Skin epidermis (tissue), 12 donors: ENCODE measurements around the gene KAT2A.
"Not testable (repeated sequence)": the region's sequence is repeated elsewhere in the genome, so short reads cannot be mapped to it uniquely, and the experiment has no call there.

ENCODE experiments used
- H3K27ac ChIP-seq, 21 experiments: fragments of 200-600 bp; sonication (generic) in 11 of 21; one replicate each; pipeline ENCODE4 v1.5.0; 2020; ENCODE audit warnings: mild to moderate bottlenecking in 3 of 21, inconsistent platforms in 2 of 21, moderate library complexity in 2 of 21
- H3K4me3 ChIP-seq, 7 experiments: fragments of 200-600 bp; sonication (generic) in 2 of 7; one replicate each; pipeline ENCODE4 v1.5.0; 2020; ENCODE audit warnings: inconsistent platforms in 2 of 7, mild to moderate bottlenecking in 2 of 7, moderate library complexity in 1 of 7

The KAT2A gene

DNA sequence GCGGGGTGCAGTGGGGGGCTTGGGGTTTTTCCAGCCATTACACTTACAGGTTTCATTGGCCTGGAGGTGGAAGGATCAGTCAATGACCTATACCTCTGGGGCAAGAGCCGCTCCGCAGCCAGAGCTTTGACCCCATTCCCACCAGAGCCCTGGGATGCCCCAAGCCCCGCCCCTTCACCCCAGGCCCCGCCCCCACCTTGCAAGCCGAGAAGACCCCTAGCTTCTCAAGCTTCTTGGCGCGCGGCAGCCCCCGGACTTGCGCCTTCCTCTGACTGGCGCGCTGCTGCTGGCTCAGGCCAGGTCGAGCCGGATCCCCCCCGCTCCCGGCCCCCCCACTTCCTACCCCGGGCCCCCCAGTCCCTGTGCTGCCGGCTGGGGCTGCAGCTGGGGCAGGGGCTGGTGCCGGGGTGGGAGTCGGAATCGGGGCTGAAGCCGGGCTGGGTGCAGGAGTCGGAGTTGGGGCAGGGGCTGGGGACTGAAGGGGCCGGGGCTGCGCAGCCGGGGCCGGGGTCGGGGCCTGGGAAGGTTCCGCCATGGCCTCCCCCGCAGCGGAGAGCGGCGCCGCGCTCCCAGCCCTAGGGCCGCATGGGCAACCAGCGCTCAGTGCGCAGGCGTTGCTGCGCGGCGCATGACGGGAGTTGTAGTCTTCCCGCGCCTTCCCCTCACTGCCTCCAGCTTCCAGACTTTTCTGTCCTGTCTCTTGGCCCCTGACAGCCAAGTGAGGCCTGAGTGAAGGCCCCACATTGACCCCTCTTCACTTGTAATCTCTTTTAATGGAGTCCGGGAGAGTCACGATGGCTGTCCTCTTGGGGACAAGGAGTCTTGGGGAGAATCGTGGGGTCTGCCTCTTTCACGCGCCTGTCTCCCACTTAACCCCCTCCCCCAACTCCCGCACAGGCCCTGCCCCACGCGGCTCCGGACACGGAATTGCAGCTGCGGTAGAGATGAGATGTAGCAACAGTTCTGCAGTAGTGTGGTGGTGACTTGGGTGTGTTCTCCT is at the start of gene KAT2A:
Gene KAT2A (minus strand): TSS at position 598 of the 1,000 bp plus-strand sequence. CDS start 63 bp downstream, at position 535.
- Histone ChIP-seq H3K4me3 (peak within 1 kb of the TSS; percentile 52 to 92 (median 78)), H3K27ac (peak within 1 kb of the TSS; percentile 64 to 94 (median 87))

DNA sequence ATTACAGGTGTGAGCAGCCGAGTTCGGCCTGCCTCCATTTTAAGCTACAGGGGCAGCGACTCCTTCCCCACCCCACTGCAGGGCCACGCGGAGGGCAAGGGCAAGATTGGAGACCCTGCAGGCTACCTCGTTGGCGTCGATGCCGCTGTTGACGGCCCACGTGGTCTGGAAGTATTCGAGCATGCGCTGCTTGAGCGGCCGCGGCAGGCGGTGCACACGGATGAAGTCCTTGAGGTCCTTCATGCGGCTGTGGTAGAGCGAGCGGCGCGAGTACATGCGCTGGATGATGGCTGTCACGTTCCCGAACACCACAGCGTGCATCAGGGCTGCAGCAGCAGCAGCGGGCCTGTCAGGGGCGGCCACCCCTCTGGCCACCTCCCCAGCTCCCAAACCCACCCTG is 48.2 kb upstream of the KAT2A start:
- no peak overlapping the region for H3K27ac ChIP-seq
- H3K4me3 ChIP-seq = no peak overlapping the region

DNA sequence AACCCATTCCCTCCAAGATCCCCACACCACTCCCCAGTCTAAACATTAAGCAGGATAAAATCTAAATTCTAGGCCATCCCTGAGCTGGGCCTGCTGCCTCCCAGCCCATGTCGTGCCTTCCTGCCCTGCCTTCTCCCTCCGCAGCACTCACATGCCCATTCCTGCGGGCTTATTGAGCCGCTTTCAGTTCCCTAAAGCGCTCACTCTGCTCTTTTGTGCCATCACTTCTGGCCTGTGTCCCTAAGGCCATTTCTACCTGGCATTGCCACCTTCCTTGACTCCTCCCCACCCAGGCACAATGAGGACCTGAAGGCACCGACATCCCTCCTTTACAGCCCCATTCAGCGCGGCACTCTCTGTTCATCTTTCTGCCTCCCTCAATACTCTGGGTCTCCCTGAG is 46.6 kb upstream of the KAT2A start:
- Histone ChIP-seq H3K4me3 (no peak overlapping the region), H3K27ac (no peak overlapping the region)

DNA sequence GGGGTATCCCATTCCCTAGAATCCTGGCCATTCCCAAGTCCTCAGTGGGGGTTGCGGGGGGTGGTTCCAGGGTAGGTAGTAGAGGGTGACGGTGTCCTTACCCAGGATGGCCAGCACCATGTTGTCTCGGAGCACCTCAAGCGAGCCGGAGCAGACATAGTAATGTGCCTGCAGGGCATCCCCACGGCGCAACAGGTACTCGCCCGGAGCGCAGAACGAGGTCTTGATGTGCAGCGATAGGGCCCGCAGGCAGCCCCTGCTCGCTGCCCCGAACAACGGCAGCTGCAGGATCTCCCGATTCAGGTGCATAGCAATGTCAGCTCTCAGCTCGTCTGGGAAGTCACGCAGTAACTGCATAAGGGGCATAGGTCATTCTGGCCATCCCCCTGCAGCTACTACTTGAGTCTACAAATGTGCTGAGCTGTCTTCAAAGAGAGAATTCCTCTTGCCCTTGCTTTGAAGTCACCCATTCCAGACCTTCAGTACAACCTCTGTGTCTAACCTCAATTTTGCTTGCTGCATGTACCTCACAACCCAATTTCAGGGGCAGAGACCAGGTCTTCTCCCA is 45.1 kb upstream of the KAT2A start:
- Histone ChIP-seq H3K27ac (no peak overlapping the region), H3K4me3 (no peak overlapping the region)

DNA sequence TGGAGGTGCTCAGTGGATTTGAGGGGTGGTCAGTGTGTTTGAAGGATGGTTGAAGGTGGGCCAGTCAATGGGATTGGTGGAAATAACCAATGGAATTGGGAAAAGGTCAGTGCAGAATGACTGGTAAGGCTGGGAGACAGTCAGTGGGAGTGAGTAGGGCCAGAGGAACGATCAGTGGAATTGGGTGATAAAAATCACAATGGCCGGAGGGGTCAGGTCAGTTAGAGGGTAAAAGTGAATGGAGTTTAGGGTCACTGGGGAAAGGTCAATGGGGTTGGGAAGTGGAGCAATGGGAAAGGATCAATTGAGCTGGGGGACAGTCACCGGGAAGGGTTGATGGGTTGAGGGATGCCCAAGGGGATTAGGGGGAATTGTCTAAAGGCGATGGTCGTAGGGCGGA is 44.6 kb upstream of the KAT2A start:
- Histone ChIP-seq H3K4me3 (no peak overlapping the region), H3K27ac (no peak overlapping the region)

DNA sequence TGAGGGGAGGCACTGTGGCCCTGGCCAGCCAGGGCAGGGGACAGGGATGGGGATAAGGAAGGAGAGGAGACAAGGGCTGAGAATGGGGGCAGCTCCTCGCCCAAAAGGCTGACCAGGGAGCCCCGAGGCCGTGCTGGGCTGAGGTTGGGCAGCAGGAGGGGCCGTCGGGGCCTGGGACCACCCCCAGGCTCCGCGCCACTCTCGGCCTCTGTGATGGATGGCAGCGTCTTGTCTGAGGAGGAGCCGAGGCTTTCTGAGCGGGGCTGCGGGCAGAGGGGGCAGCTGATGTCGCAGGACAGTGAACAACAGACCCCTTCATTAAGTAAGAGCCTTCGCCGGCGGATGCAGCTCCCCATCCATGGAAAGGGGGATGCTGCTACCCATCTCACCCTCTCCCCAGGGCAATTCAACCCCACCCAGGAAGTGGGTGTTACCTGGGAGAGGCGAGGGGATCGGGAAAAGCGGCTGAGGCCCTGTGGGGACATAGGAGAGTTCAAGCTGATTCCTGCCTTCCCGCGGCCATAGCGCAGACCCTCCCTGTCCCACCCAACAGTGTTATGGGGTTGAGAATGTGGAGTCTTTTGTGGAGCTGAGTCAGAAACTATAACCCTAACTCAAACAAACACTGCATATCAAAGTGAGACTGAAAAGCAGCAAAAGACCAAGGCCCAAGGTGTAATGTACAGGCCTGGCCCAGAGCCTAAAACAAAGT is 42.7 kb upstream of the KAT2A start:
- Histone ChIP-seq H3K27ac (no peak overlapping the region), H3K4me3 (no peak overlapping the region)

DNA sequence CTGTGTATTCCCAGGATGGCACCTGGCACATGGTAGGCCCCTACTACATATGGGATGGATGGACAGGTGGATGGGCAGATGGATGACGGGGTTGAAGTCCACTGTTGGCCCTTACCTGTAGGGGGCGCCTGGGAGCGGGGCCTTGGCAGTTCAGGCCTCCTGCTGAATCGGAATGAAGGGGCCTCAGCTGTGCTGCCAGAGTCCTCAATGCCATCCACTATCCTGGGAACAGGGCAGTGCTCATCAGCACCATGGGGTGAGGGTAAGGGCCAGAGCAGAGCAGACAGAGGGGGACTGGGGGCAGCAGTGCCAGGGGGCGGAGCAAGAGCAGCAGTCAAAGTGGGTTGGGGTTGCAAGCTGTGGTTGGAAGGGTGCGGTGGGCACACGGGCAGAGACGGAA is 41.9 kb upstream of the KAT2A start:
- H3K27ac ChIP-seq = no peak overlapping the region
- H3K4me3 ChIP-seq = no peak overlapping the region

DNA sequence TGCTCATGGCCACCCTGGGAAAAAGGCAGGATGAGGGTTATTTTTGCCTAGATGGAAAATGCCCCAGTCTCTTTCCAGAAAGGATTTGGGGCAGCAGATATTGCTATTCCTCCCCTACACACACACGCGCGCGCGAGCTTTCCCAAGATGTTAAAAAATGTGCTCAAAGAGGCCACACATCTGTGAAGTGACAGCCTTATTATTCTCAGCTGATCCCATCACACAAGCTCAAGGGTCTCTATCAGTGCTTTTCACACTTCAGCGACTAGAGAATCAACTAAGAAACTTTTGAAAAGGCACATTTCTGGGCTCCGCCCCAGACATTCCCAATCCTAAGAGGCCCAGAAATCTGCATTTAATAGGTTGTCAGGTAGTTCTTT is 39.4 kb upstream of the KAT2A start:
- H3K4me3 ChIP-seq = no peak overlapping the region
- H3K27ac ChIP-seq = no peak overlapping the region

DNA sequence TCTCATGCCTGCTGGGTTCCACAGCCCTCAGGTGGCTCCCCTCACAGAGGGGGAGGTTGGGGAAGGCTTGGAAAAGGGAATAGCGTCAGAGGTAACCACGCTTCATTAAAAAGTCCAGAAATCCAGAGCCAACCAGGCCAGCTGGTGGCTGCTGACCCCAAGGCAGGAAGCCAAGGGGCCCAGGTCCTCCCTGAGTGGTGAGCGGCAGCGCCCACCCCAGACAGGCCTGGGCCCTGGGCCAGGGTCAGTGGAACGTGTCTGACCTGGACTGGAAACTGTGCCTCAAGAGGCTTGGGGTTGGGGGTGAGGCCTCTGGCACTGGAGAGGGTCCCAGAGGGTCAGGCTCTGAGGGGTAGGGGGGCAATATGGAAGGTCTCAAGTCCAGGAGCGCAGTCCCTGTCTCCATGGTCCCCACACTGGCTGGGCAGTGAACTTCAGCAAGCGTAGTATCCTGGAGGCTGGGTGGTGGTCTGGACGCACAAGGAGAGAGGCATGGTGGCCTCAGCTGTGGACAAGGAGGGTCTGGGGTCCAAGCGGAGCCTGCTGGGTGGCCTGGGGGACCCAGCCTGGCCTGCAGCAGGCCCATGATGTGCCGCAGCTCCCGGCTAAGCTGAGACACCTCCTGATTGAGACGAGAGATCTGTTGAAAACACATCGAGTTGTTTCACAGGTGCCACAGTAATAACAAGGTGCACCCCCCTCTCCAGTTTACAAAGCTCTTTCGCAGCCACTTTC is 38.8 kb upstream of the KAT2A start:
- no peak overlapping the region for H3K27ac ChIP-seq

DNA sequence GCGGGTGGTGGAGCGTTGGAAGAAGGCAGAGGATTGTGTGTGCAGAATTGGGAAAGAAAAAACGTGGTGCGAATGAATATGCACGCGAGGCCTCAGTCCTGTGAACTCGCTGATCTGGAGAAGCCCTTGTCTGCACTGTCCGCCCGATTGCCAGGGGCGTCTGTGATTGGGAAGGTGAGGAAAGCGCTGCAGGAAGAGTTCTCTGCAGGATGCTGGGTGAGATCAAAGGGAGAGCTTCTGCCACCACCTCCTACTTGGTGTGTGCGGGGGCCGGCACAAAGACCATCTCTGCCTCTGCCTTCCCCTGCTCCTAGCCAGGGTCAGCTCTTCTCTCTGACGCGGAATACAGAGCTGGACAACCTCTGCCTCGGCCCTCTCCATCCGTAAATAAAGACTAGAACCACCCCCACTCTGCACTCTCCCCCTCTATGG is 34.5 kb upstream of the KAT2A start:
- peak overlapping the region in 11 of 21 experiments; percentile 45 to 96 (median 90) for H3K27ac ChIP-seq
- peak overlapping the region; percentile 86 to 99 (median 94) for H3K4me3 ChIP-seq

More for the DNA sequence above, 38.8 kb upstream of the KAT2A start:
- no peak overlapping the region for H3K4me3 ChIP-seq

DNA sequence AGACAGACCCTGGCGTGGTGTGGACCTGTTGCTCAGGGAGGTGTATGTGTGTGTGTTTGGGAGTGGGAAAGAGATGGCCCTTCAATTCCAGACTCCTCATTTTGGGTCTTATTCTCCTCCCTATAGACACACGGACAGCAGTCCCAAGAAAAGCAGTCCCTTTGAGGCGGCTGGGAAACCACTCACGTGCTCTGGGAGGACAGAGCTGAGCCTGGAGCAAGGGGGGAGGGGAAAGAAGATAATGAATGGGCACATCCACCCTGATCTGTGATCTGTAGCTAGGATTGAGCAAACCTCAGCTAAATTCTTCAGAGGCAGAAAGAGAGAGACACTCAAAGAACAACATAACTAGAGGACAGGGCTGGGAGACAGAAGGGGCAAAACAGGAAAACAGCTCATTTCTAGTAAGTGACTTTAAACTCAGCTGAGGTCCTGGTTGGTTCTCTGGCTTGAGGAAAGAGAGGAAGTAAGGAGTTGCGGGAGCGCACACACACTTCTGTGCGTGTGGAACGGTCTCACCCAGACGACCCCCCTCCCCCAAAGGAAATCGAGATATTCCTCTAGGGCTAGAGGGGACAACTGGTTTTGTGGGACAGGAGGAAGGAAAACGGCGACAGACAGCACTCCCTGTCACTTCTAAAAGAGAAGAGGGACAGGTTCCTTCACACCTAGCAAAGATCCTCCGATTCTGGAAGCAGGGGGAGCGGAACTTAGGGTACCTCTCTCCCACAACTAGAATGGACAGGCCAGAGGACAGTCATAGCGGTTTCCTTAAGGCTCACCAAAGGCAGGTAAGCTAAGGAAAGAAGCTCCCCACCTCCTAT is 33.0 kb upstream of the KAT2A start:
- Histone ChIP-seq H3K4me3 (peak overlapping the region; percentile 86 to 99 (median 94)), H3K27ac (peak overlapping the region; percentile 82 to 99 (median 92))

DNA sequence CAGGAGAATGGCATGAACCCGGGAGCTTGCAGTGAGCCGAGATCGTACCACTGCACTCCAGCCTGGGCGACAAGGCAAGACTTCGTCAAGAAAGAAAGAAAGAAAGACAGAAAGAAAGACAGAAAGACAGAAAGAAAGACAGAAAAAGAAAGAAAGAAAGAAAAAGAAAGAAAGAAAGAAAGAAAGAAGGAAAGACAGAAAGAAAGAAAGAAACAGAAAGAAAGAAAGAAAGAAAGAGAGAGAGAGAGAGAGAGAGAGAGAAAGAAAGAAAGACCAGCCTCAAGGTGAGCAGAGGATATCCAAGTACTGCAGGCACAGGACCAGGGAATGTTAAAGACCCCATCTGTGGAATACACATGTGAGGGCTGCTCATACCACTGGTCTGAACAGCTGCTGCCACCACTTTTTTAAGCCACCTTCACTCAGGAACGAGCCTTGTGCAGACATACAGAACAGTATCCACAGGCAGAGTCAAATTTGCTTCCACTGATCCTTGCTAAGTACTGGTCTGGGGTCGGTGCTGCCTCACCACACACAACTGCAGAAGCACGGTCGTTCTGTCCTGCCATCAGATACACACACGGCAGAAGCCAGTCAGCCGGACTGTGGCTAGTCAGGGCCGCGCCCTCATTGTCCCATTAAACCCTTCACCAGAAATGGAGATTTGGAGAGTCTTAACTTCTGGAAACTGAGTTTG is 25.9 kb upstream of the KAT2A start:
- H3K4me3 ChIP-seq = no peak overlapping the region
- H3K27ac ChIP-seq = no peak overlapping the region

DNA sequence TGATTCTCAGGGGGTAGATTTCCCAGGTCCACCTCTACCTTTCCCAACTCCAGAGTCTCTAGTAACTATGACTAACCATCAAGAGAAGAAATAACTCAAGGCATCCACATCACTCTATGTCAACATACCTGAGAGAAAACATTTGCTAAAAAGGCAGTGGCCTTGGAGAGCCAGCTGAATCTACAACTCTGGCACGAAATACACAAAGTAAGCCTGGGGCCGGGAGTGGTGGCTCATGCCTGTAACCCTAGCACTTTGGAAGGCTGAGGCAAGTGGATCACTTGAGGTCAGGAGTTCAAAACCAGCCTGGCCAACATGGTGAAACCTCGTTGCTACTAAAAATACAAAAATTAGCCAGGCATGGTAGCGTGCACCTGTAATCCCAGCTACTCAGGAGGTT is 22.0 kb upstream of the KAT2A start:
- peak overlapping the region in 1 of 21 experiments; percentile 34 for H3K27ac ChIP-seq
- not testable (repeated sequence) for H3K4me3 ChIP-seq

DNA sequence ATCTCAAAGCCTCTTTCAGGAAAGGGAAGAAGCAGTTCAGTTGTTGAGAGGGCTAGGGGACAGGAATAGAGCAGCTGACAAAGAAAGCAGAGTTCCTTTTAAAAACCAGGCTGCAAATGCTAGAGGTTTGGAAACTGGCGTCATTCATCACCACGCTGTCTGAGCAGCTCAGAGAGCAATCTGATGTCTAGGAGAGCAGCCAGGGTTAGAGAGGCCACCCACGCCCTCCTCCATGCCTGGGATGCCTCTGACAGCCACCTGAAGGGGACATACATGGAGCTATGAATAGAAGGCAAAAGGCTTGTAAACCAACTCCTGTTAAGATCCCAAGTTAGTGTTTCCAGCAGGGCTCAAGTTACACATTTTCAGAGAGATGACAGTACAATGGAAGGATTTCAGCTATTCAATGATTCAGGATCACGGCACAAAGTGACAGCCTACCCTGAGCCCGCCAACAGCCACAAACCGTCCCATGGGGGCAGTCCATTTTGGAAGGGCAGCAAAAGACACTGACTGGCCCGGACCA is 21.3 kb upstream of the KAT2A start:
- Histone ChIP-seq H3K27ac (peak overlapping the region in 3 of 21 experiments; percentile 5 to 34 (median 34)), H3K4me3 (no peak overlapping the region)

DNA sequence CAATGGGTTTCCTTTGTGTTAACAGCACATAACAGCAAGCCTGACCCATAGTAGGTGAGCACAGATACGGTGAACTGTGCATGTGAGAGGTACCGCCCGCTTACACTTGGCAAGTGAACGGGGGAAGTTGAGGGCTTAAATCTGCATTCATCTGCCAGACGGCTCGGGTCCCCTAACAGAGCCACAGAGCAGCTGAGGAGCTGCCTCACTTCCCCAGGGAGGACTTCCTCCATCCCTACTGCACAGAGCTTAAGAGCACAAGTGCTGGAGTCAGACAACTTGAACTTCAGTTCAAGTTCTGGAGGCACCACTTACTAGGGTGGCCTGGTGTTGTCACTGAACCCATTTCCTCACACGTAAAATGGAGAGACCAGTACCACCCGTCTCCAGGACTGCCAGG is 20.2 kb upstream of the KAT2A start:
- H3K27ac ChIP-seq = peak overlapping the region in 2 of 21 experiments; percentile 0 to 14
- H3K4me3 ChIP-seq = no peak overlapping the region

DNA sequence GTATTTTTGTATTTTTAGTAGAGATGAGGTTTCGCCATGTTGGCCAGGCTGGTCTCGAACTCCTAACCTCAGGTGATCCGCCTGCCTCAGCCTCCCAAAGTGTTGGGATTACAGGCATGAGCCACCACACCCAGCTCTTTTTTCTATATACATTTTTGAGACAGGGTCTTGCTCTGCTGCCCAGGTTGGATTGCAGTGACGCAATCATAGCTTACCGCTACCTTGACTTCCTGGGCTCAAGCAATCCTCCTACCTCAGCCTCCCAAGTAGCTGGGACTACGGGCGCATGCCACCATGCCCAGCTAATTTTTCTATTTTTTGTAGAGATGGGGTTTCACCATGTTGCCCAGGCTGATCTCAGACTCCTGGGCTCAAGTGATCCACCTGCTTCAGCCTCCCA is 19.5 kb upstream of the KAT2A start:
- not testable (repeated sequence) for H3K27ac ChIP-seq, H3K4me3 ChIP-seq

DNA sequence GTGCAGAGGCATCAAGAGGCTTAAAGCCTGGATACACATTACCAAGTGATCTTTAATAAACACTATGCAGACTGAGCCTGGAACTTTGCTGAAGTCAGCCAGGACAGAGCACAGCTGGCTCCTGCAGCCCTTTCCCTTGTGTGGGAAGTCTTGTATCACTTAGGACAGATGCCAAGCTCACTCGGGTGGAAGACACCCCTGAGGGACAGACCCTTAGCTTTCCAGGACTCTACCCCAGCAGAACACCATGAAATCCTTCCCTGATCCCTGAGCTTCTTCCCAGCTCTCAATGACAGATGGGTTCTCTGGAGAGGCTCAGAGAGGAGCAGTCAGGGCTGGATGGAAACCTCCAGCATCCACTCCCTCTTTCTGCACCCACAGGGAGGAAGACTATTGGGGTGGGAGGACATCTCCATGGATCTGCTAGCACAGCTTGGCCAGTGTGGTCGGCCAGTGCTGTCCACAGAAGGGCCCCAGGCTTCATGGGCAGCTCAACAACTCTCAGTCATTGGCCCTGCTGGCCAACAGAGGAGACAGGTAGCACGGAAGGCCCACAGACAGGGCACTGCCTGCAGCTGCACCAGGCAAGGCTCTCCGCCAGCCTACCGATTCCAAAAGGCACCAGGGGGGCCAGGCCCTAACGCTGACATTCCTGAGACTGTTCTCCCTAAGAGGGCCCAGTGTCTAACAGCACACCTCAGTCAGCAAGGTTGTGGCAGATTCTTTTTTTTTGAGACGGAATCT is 17.8 kb upstream of the KAT2A start:
- Histone ChIP-seq H3K27ac (peak overlapping the region in 2 of 21 experiments; percentile 27 to 28), H3K4me3 (no peak overlapping the region)
